ENCODE measurements around the gene ATP13A3.

Gene ATP13A3

GRCh38 chr3:194390835-194391234, 96.0 kb downstream of the ATP13A3 start:
- DNase-seq = no peak

GRCh38 chr3:194389269-194389668, 97.5 kb downstream of the ATP13A3 start:
- no peak for DNase-seq

GRCh38 chr3:194387926-194388418, 98.8 kb downstream of the ATP13A3 start:
- DNase-seq = no peak

- DNase-seq = no peak
Measured at GRCh38 chr3:194387276-194387675, 99.5 kb downstream of the ATP13A3 start.

- DNase-seq = no peak
Measured at GRCh38 chr3:194386648-194387047, 100.2 kb downstream of the ATP13A3 start.

GRCh38 chr3:194386066-194386465, 100.7 kb downstream of the ATP13A3 start:
- no peak for DNase-seq

GRCh38 chr3:194384569-194385001, 102.2 kb downstream of the ATP13A3 start:
- no peak for DNase-seq

- no peak for DNase-seq
Measured at GRCh38 chr3:194384156-194384555, 102.6 kb downstream of the ATP13A3 start.

- DNase-seq = no peak
Measured at GRCh38 chr3:194383276-194383940, 103.4 kb downstream of the ATP13A3 start.

- DNase-seq = no peak
Measured at GRCh38 chr3:194382892-194383223, 103.9 kb downstream of the ATP13A3 start.

- DNase-seq = no peak
Measured at GRCh38 chr3:194382196-194382891, 104.5 kb downstream of the ATP13A3 start.

GRCh38 chr3:194381460-194381875, 105.3 kb downstream of the ATP13A3 start:
- no peak for DNase-seq

- DNase-seq = no peak
Measured at GRCh38 chr3:194380326-194380725, 106.5 kb downstream of the ATP13A3 start.

- DNase-seq = no peak
Measured at GRCh38 chr3:194379651-194380050, 107.2 kb downstream of the ATP13A3 start.

GRCh38 chr3:194379231-194379630, 107.6 kb downstream of the ATP13A3 start:
- DNase-seq = no peak

- DNase-seq = no peak
Measured at GRCh38 chr3:194377708-194378107, 109.1 kb downstream of the ATP13A3 start.

- DNase-seq = no peak
Measured at GRCh38 chr3:194376241-194376560, 110.6 kb downstream of the ATP13A3 start.

- DNase-seq = no peak
Measured at GRCh38 chr3:194375473-194376240, 111.1 kb downstream of the ATP13A3 start.

GRCh38 chr3:194374935-194375334, 111.9 kb downstream of the ATP13A3 start:
- DNase-seq = no peak

GRCh38 chr3:194373899-194374298, 112.9 kb downstream of the ATP13A3 start:
- no peak for DNase-seq

- no peak for DNase-seq
Measured at GRCh38 chr3:194373028-194373427, 113.8 kb downstream of the ATP13A3 start.

- no peak for DNase-seq
Measured at GRCh38 chr3:194370753-194371152, 116.0 kb downstream of the ATP13A3 start.

GRCh38 chr3:194369522-194370279, 117.1 kb downstream of the ATP13A3 start, which contains the start of gene LRRC15:
TSS of gene LRRC15 (minus strand) at chr3:194369743. CDS start at chr3:194361043, 8,700 bp downstream.
- DNase-seq = peak; percentile 30
